ENCODE results near the gene RXFP1.
"Not testable (repeated sequence)": the region's sequence is repeated elsewhere in the genome, so short reads cannot be mapped to it uniquely, and the experiment has no call there.

Gene RXFP1

DNA sequence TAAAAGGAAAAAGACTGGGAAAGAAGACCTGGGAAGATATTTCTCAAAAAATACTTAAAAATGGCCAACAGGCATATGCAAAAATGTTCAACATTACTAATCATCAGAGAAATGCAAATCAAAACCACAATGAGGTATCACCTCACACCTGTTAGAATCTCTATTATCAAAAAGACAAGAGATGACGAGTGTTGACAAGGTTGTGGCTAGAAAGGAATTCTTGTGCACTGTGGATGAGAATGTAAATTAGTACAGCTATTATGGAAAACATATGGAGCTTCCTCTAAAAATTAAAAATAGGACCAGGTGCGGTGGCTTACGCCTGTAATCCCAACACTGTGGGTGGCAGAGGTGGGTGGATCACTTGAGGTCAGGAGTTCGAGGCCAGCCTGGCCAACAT is 100.0 kb downstream of the RXFP1 start:
- DNase-seq, result no peak

DNA sequence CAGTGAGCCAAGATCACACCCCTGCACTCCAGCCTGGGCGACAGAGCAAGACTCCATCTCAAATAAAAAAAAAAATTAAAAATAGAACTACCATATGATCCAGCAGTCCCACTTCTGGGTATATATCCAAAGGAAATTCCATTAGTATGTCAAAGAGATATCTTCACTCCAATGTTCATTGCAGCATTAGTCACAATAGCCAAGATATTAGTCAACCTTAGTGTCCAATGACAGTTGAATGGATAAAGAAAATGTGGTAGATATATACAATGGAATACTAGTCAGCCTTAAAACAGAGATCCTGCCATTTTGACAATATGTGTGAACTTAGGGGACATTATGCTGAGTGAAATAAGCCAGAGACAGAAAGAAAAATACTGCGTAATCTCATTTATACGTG is 100.6 kb downstream of the RXFP1 start:
- DNase-seq, result no peak

DNA sequence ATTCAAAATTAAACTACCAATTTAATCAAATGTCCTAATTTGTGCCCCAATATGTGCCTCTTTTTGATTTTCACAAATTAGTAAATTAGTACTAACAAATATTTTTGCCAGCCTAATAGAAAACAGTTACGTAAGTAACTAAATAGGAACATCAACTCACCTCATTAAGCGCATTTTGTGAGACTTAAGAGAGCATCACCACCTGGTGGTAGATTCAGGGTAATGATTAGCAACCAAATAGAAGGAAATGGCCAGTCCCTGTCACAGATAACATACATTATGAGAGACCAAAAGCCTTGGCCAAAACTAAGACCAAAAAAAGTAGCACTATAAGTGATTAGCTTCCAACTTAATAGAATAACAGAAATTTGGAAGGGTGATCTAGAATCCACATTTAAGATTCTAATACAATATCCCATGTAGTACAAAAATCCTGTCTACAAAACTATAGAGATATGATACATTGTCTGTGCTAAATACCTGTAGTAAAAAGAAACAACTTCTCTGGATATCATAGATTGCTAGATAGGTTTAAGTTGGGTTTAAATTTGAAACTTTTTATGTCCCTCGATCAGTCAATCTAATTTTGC is 103.3 kb downstream of the RXFP1 start:
- no peak for DNase-seq

DNA sequence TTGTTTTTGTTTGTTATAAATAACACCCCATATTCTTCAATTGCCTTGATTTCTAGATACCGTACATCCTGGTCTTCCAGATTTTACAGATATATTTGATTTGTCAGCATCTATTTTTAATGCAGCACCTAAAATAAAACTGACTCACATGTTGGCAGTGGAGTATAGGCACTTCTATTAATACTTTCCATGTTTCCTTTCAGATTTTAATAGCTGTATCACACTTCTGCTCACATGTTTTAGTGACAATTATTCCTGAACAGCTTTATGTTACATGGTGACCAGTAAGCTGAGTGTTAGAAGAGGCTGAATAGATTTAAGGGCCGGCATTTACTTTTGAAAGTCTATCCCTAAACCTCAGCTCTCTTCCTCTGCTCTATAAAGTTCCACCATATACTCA is 103.9 kb downstream of the RXFP1 start:
- no peak for DNase-seq

DNA sequence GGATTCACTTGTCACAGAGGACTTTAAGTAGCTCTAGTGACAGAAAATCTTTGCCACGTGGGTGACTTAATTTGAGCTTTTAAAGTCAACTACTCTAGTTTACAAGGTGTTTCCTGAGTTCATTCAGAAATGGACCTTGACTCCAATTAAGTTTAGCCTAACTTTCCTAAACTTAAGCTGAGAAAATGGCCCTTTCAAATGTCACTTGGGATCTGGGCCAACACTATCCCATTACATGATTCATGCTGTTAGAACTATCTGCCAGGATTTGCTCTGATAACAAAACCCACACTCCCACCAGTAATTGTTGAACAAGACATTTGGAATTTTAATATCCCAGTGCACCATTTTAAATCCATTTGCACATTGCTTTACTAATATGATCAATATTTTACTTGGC is 109.2 kb downstream of the RXFP1 start:
- DNase-seq, result no peak

DNA sequence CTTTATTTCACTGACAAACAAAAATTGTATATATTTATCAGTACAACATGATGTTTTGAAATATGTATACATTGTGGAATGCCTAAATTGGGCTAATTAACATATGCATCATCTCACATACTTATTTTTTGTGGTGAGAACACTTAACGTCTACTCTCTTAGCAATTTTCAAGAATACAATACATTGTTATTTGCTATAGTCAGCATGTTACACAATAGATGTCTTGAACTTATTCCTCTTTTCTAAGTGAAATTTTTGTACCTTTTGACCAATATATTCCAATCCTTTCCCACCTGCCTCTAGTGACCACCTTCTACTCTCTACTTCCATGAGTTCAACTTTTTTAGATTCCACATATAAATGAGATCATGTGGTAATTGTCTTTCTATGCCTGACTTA is 114.9 kb downstream of the RXFP1 start:
- no peak for DNase-seq

DNA sequence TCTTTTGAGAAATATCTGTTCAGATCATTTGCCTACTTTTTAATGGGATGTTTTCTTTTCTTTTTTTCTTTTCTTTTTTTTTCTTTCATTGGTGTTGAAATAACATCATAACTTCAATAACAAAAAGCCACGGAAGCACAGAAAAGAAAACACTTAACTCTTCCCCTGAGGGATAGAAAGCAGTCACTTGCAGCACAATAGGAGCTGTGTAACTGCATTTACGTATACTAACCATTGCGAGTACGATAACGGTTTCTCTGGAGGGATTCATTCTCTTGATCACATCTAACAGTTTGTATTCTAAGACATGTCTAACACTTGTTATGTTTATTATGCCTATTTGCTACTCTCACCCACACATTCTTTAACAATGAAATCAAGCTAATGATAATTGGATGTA is 122.7 kb downstream of the RXFP1 start:
- DNase-seq, result no peak

DNA sequence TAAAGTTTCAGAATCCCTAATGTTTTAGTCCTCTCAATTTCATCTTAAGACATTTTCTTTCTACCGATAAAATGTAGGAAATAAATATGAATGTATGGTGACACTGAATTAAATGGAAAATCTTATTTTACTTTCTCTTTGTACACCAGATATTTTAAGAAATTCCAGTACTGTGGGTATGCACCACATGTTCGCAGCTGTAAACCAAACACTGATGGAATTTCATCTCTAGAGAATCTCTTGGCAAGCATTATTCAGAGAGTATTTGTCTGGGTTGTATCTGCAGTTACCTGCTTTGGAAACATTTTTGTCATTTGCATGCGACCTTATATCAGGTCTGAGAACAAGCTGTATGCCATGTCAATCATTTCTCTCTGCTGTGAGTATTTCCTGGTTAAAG is 123.1 kb downstream of the RXFP1 start:
- no peak for DNase-seq

DNA sequence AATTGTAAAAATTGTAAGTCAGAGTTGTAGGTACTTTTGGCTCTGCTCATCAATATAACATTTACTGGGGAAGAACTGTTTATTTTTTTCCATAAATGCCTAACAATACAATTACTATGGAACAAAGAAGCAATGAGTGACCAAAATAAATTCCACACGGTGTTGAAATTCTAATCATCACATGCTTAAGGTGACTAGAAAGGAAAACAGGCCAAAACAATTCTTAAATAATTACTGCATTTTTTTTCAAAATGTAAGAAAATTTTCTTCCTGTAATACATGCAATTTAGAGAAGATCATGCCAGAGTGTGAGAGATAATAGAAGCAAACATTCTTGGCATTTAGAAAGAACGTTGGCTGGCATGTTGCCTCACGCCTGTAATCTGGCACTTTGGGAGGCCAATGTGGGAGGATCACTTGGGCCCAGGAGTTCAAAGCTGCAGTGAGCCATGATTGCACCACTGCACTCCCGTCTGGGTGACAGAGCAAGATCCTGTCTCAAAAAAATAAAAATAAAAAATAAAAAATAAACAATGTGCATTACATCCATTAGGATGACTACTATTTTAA is 127.5 kb downstream of the RXFP1 start:
- no peak for DNase-seq

DNA sequence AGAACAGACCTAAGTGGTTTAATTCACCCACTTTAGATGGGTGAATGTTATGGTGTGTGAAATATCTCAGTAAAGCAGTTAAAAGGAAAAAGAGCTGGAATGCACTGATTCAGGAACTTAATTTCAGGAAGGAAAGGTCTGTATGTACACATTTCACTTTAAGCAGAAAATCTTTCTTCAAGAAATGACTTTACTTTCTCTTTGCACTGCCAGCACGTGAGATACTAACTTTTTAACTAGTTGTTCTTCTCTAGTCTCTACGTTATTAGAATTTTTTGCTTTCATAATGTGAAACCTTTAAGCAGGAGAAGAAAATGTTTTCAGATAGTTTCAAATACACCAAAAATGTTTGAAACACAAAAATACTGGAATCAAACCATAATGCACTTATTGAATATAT is 131.2 kb downstream of the RXFP1 start:
- no peak for DNase-seq

DNA sequence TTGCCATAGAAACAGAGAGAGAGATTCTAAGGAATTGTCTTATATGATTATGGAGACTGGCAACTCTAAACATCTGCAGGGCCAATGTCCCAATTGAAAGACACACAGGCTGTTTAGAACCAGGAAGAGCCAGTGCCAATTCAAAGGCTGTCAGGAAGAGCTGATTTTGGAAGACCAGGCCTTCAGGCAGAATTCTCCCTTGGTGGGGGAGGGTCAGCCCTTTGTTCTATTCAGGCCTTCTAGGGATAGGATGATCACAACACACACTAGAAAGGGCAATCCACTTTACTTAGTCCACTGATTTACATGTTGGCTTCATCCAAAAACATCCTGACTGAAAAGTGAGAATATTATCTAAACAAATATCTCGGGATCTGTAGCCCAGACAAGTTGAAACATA is 134.8 kb downstream of the RXFP1 start:
- no peak for DNase-seq

DNA sequence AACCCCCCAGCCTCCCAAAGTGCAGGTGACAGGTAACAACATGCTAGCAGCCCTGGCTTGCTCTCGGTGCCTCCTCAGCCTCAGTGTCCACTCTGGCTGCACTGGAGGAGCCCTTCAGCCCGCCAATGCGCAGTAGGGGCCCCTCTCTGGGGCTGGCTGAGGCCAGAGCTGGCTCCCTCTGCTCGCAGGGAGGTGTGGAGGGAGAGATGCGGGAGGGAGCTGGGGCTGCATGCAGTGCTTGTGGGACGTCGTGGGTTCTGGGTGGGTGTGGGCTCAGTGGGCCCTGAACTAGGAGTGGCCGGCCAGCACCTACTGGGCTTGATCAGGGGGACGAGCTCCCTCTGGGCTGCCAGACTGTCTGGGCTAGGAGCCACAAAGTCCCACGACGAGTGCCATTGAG is 135.6 kb downstream of the RXFP1 start:
- DNase-seq, result no peak

DNA sequence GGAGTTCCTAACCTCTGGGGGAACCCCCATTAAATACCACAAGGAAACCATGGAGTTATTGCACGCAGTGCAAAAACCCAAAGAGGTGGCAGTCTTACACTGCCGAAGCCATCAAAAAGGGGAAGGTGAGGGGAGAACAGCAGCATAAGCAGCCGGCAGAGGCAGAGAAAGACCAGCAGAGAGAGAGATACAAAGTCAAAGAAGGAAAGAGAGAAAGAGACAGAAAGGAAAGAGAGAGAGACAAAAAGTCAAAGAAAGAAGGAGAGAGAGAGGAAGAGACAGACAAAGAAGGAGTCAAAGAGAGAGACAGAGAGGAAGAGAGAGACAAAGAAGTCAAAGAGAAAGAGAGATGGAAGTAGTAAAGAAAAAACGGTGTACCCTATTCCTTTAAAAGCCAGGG is 141.6 kb downstream of the RXFP1 start:
- DNase-seq, result not testable (repeated sequence)

DNA sequence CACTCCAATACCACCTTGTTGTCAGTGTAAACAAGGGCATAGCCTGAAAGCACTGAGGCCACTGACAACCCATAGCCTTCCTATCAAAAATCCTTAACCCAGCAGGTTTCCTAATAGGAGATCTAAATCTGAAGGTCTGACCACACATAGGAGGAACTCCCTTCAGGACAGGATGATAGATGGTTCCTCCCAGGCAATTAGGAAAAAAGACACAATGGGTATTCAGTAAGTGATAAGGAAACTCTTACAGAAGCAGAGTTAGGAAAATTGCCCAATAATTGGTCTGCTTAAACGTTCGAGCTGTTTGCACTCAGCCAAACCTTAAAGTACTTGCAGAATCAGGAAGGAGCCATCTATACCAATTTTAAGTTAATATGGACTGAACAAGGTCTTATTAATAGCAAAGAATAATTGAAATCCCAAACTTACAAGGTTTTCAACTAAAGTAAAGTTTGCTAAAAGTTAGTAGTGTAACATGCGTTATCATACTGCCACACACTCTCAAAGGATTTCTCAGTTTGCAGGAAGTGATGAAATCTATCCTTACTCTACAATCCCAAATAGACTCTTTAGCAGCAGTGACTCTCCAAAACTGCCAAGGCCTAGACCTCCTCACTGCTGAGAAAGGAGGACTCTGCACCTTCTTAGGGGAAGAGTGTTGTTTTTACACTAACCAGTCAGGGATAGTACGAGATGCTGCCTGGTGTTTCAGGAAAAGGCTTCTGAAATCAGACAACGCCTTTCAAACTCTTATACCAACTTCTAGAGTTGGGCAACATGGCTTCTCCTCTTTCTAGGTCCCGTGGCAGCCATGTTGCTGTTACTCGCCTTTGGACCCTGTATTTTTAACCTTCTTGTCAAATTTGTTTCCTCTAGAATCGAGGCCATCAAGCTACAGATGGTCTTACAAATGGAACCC is 142.3 kb downstream of the RXFP1 start:
- DNase-seq, result not testable (repeated sequence)

DNA sequence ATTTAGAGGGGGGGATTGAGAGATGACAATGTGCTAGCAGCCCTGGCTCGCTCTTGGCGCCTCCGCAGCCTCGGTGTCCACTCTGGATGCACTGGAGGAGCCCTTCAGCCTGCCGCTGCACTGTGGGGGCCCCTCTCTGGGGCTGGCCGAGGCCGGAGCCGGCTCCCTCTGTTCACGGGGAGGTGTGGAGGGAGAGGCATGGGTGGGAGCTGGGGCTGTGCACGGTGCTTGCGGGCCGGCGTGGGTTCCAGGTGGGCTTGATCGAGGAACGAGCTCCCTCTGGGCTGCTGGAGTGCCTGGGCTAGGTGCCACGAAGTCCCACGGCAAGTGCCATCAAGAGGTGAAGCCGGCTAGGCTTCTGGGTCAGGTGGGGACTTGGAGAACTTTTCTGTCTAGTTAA is 143.1 kb downstream of the RXFP1 start:
- DNase-seq, result no peak

DNA sequence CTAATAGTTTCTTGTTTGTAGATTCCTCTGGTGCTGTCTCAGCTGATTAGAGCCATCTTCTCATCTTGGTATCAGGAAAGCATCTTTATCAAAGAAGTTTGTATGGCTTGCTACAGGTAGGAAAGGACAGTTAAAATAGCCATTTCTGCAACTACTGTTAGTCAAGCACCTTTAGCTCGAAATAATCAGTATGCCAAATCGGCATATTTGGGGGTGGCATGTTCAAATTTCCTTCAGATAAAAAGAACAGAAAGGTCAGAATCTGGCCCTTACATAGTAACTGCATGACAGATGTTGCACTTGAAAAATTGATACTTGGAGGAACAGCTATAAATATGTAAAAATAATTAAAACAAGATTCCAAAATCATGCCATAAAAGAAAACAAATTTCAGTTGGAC is 145.2 kb downstream of the RXFP1 start:
- DNase-seq, result no peak

DNA sequence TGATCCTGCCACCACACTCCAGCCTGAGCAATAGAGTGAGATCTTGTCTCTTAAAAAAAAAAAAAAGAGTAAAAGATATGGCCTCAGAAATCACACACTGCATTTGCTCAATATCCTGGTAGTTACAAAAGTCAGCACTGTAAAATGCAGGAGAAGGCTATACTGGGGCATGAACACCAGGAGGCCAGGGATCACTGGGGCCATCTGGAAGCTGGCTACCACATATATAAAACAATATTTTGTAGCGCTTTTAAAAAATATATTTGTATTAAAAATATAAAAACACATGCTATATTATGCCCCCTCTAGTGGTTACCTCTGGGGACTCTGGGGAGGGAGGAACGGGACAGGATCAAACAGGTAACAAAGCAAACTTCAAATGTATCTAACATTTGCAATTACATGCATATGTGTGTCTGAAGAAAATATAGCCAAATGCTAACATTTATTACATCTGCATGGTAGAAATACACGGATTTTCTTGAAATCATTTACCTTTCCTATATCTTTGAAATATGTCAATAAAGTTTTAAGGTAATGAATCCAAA is 146.0 kb downstream of the RXFP1 start:
- DNase-seq, result peak; percentile 22

DNA sequence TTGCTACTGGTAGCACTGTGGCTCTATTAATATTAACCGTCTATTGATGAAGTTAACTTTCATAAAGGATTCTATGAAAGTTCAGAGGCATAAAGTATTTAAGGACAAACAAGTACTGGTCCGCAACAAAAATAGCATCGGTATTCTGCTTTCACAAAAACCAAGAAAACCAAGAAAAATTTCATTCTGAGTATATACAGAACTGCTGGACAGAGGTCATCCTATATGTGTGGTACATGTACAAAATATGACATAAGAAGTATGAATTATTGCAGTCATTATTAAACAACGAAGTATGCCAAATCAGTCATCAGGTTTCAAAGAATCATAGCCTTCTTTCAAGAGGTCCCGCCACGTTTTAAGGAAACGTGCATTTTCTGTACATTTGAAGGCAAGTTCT is 147.6 kb downstream of the RXFP1 start:
- DNase-seq, result no peak

DNA sequence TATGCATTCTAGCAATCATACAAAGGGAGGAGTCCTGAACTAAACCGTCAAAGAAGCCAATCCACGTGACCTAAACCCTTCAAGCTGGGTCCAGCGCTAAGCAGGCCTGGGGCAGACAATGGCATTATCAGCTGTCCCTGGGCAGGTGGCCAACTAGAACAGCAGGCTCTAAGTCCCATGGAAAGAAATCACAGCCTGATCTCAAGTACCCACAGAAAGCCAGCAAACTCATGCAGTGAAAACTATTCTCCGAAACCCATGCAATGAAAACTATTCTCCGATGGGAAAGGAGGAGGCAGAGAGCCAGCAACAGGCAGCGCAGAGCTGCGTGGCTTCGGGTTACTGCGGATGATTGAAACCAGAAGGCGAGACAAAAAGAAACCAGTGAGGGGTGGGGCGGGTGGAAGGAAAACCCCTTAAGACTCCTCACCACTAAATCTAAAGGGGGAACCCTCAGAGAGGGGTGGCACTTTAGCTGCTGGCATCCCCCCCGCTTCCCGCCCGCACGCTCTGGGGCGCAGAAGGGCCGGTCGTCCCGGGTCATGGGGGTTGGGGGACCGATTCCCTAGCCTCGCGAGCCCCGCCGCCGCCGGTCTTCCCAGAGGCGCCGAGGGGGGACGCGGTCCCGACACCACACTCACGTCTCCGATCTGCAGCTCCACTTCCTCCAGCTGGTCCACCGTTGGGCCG is 149.4 kb downstream of the RXFP1 start:
- DNase-seq, result peak; percentile 68

DNA sequence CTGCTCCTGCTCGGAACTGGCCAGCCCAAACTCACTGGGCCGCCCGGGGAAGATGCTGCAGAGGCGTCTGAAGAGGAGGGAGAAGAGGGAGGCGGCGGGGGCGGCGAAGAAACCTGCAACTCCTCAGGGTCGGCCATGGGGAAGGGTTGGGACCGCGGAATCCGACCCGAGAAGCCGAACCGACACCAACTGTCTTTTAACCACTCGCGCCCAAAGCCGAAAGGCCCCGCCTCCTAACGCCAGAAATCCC is 149.9 kb downstream of the RXFP1 start, which contains the start of gene C4orf46:
C4orf46 (minus strand) TSS at position 223 of the 250 bp plus-strand sequence; CDS start at position 137, 86 bp downstream.
- DNase-seq, result no peak

DNA sequence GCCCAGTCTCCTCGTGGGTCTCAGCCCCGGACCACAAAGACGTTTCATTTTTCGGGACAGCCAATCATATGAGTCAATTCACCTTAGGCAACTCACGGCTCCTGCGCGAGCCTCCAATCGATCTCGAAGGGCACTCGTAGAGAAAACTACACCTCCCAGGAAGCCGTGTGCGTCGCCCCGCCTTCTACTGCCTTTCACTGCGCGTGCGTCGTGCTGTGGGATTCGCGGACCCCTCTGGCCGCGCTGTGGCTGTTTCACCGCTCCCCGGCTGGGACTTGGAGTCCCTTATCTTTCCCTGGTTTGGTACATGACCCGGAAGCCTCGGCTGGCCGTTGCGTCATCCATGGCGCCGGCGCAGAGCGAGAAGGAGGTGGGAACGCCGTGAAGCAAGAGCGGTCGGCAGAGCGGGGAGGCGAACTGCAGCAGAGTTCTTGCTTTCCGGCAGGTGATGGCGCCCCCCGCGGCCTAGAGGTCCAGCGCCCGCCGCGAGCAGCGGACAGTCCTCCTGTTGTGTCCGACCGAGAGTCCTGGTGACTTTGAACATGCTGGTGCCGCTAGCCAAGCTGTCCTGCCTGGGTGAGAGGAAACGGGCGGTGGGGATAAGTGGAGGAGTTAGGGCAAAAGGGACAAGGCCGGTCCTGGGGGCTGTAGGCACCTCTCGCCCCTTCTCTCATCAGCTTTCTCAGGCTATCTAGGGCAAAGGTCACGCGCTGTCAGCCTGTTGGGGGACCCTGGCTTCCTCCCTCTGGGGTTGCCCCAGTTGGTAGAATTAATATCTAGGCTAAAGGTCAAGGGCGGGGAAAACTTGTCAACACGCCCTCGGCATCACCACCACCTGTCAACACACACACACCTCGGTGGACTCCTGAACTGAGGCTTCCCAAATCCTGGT is 150.5 kb downstream of the RXFP1 start, which contains the start of gene ETFDH:
ETFDH (plus strand) TSS at position 382 of the 892 bp plus-strand sequence; CDS start at position 543, 161 bp downstream.
- DNase-seq, result peak; percentile 99

DNA sequence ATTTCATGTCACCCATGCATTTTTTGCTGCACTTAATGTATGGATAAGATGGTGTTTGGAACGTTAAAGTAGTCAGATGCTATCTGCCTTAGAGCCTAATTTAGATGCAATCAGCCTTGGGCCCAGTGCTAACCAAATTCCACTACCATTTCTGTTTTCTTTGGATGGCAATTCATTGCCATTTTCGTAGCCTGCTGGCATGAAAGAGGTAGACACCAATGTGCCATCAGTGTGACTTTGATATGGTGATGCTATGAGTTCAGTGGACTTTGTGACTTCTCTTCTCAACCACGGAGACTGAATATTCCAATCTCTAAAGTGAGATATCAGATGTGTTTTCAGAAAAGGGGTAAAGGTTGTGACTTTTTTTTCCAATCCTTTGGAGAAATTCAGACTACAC is 152.0 kb downstream of the RXFP1 start:
- no peak for DNase-seq

All from stimulated activated CD4-positive, alpha-beta T cell treated with anti-CD3 and anti-CD28 coated beads, Interleukin-1b, Interleukin-23, amount 100 ng/mL, for 48 hours (primary cell).